Body of pancreas (tissue), 4 donors: ENCODE data around the gene KIRREL3. TPM values are rescaled to one million over a fixed set of nuclear protein-coding genes. Genes with fewer than 3 reads are reported as not detected.

Experiments
- ATAC-seq: fragments of 150-250 bp; one replicate; pipeline ENCODE4 v1.9.1; 2016
- DNase-seq, 4 donors: peaks; one replicate each; pipeline ENCODE4 v3.0.0-alpha.2; 2019
- H3K27ac ChIP-seq, 4 donors: fragments of 200-600 bp; sonication (generic); 1 replicate in 3 of 4; 2 replicates in 1 of 4; pipeline versions ENCODE4 v1.5.1 to v1.6.1; 2016 to 2019; ENCODE audit warnings: mild to moderate bottlenecking in 1 of 4, mixed read lengths in 1 of 4, moderate library complexity in 1 of 4
- H3K27me3 ChIP-seq, 2 donors: fragments of 200-600 bp; sonication (generic); one replicate each; pipeline ENCODE4 v1.6.0; 2016; ENCODE audit warnings: mild to moderate bottlenecking in 1 of 2
- H3K36me3 ChIP-seq, 2 donors: fragments of 200-600 bp; sonication (generic); replicated peaks in 1 of 2; 2 replicates each; pipeline ENCODE4 v1.5.1; 2016; ENCODE audit warnings: low read depth in 2 of 2; ENCODE audit not compliant: insufficient read depth in 1 of 2
- H3K4me1 ChIP-seq: fragments of 200-600 bp; sonication (generic); one replicate; pipeline ENCODE4 v1.6.0; 2016
- H3K4me3 ChIP-seq, 2 donors: fragments of 200-600 bp; sonication (generic); 1 replicate in 1 of 2; 2 replicates in 1 of 2; pipeline ENCODE4 v1.5.1; 2016 to 2019
- H3K9me3 ChIP-seq, 3 donors: fragments of 200-600 bp; sonication (generic); 1 replicate in 2 of 3; 2 replicates in 1 of 3; pipeline ENCODE4 v1.5.1; 2016
- POLR2A ChIP-seq, 3 donors: fragments of 450-650 bp; IDR thresholded peaks; one replicate each; pipeline ENCODE4 v1.6.1; 2016; ENCODE audit warnings: antibody characterized with exemption in 3 of 3, mild to moderate bottlenecking in 2 of 3
- WGBS, 2 donors: methylation state at CpG; one replicate each; pipeline ENCODE4 v1.1.5; 2017; 5-methylcytosine and 5-hydroxymethylcytosine counted together
- intact Hi-C: fragments of 100-400 bp; cut with DNase I; formaldehyde crosslinking; loops from one replicate; pipeline ENCODE4 v1.15.1; 2023
- total RNA-seq, 2 donors: library from RNA; depleted of rRNA; stranded (reverse); fragments of >200 nt; gene quantifications; one replicate each; pipeline ENCODE4 v1.1.0, GENCODE V29; 2016
- TF ChIP-seq, protein P1 (sequence below), 7 experiments: fragments of 450-650 bp in 4 of 7; fragments of 200-600 bp in 3 of 7; sonication (generic) in 3 of 7; IDR thresholded peaks; one replicate each; pipeline ENCODE4 v1.5.1; 2016 to 2019; ENCODE audit warnings: antibody characterized with exemption in 7 of 7

Gene KIRREL3
- total RNA-seq, 2 donors from 2014 or later, result 0.26 TPM; not detected in 1

DNA sequence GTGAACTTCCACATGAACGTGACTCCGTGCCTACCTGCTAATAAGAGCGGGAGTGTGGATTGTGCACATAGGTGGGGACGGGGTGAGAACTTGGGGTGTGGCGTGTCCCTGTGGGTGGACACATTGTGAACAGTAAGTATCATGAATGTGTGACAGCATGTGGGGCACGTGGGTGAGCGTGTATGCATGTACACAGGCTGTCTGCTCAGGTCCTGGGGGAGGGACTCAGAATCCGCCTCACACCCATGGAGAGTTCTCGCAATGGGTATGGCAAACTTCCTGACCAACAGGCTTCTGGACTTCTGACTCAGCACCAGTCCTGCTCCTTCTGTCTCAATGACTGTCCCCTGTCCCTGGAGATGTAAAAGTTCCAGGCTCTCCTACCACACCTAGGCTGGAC, 422.1 kb downstream of the KIRREL3 start:
- WGBS, 2 donors, result 67 to 70% methylated on average over 9 of the region's 9 CpGs
- Histone ChIP-seq H3K36me3 (no peaks in the 10 kb centered on the region), H3K4me3 (no peak overlapping the region), H3K9me3 (no peaks in the 10 kb centered on the region), H3K27ac (no peak overlapping the region), H3K27me3 (no peaks in the 10 kb centered on the region), H3K4me1 (no peaks in the 10 kb centered on the region)
- DNase-seq (no peak), ATAC-seq (no peak)
- intact Hi-C loops, result no loop called here
- TF ChIP-seq POLR2A (IDR thresholded peaks at IDR 0.05), result no peak
- TF ChIP-seq, protein P1, sequence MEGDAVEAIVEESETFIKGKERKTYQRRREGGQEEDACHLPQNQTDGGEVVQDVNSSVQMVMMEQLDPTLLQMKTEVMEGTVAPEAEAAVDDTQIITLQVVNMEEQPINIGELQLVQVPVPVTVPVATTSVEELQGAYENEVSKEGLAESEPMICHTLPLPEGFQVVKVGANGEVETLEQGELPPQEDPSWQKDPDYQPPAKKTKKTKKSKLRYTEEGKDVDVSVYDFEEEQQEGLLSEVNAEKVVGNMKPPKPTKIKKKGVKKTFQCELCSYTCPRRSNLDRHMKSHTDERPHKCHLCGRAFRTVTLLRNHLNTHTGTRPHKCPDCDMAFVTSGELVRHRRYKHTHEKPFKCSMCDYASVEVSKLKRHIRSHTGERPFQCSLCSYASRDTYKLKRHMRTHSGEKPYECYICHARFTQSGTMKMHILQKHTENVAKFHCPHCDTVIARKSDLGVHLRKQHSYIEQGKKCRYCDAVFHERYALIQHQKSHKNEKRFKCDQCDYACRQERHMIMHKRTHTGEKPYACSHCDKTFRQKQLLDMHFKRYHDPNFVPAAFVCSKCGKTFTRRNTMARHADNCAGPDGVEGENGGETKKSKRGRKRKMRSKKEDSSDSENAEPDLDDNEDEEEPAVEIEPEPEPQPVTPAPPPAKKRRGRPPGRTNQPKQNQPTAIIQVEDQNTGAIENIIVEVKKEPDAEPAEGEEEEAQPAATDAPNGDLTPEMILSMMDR (IDR thresholded peaks at IDR 0.05), result no peak

GRCh38 chr11:126578021-126578420, 422.5 kb downstream of the KIRREL3 start:
- no peak overlapping the region for H3K4me3 ChIP-seq
- intact Hi-C loops, result no loop called here
- DNase-seq, result no peak
- H3K27me3 ChIP-seq, result no peaks in the 10 kb centered on the region
- TF ChIP-seq, protein P1 (IDR thresholded peaks at IDR 0.05), result no peak
- TF ChIP-seq POLR2A (IDR thresholded peaks at IDR 0.05), result no peak
- H3K4me1 ChIP-seq, result no peaks in the 10 kb centered on the region
- H3K9me3 ChIP-seq, result no peaks in the 10 kb centered on the region
- ATAC-seq, result no peak
- 30 to 52% methylated on average over 2 of the region's 2 CpGs for WGBS, 2 donors
- H3K36me3 ChIP-seq, result no peaks in the 10 kb centered on the region
- H3K27ac ChIP-seq, result no peak overlapping the region

- no peak for DNase-seq
- H3K4me3 ChIP-seq, result no peak overlapping the region
- H3K27ac ChIP-seq, result no peak overlapping the region
- no peak for ATAC-seq
- 68 to 70% methylated on average over 4 of the region's 4 CpGs for WGBS, 2 donors
- intact Hi-C loops, result no loop called here
- TF ChIP-seq, protein P1 (IDR thresholded peaks at IDR 0.05), result no peak
- no peak for TF ChIP-seq POLR2A (IDR thresholded peaks at IDR 0.05)
- no peaks in the 10 kb centered on the region for H3K9me3 ChIP-seq
- H3K36me3 ChIP-seq, result no peaks in the 10 kb centered on the region
- H3K27me3 ChIP-seq, result no peaks in the 10 kb centered on the region
- no peaks in the 10 kb centered on the region for H3K4me1 ChIP-seq
These were observed 424.7 kb downstream of the KIRREL3 start for GRCh38 chr11:126575849-126576248.

DNA sequence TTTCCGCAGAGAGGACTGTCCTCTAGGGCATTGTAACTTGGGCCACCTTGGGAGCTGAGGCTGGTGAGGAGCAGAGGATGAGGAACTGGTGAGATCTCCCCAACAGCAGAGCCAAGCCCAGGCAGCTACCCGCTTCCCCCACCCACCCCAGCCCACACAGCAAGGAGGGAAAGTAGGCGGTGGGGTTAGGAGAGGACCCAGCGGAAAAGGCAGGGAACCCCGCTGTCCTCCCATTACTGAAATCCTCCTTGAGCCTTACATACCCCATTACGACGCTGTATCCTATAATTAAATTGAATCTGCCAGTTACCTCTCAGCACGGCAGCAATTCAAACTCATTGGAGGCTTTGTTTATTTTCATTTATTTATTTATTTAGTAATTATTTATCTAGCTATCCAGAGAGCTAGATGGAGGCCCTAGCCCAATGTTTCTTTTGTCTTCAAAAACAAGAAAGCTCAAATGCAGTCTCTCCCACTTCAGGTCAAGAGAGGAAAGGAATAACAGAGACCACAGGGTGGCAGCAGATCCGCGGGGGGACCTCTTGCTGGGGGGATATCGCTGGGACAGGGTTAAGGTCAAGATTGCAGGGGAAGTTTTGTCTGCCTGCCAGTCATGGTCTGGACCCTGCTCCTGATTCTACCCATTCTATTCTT, 427.1 kb downstream of the KIRREL3 start:
- 38 to 42% methylated on average over 10 to 11 of the region's 11 CpGs for WGBS, 2 donors
- intact Hi-C loops, result no loop called here

More for the DNA sequence above, 427.1 kb downstream of the KIRREL3 start:
- no peaks in the 10 kb centered on the region for H3K4me1 ChIP-seq
- no peak overlapping the region for H3K4me3 ChIP-seq
- no peak for DNase-seq
- H3K9me3 ChIP-seq, result no peaks in the 10 kb centered on the region
- H3K36me3 ChIP-seq, result no peaks in the 10 kb centered on the region
- ATAC-seq, result no peak
- no peak overlapping the region for H3K27ac ChIP-seq
- TF ChIP-seq, protein P1 (IDR thresholded peaks at IDR 0.05), result no peak
- TF ChIP-seq POLR2A (IDR thresholded peaks at IDR 0.05), result no peak
- no peaks in the 10 kb centered on the region for H3K27me3 ChIP-seq
